Trophoblast cell (in vitro differentiated cells and primary cell): ENCODE results near the gene COA5.
A peak's percentile ranks its signal among the peaks of the same experiment; 100 is the strongest.

ENCODE experiments used
- DNase-seq, 2 donors: peaks; one replicate each; pipeline ENCODE4 v3.0.0-alpha.2; 2016
- H2AFZ ChIP-seq: 2 replicates; pipeline ENCODE4 v1.6.1; 2013; ENCODE audit warnings: low read length, moderate library complexity, mild to moderate bottlenecking; ENCODE audit not compliant: insufficient read depth, poor library complexity
- H2AK5ac ChIP-seq: 2 replicates; pipeline ENCODE4 v1.6.1; 2013; ENCODE audit warnings: mild to moderate bottlenecking, low read length
- H2BK120ac ChIP-seq: 2 replicates; pipeline ENCODE4 v1.6.1; 2013; ENCODE audit warnings: low read length, mild to moderate bottlenecking, moderate library complexity; ENCODE audit not compliant: insufficient read depth, poor library complexity
- H2BK12ac ChIP-seq: 2 replicates; pipeline ENCODE4 v1.6.1; 2013; ENCODE audit warnings: mild to moderate bottlenecking, low read length, moderate library complexity
- H2BK5ac ChIP-seq: 2 replicates; pipeline ENCODE4 v1.6.1; 2013; ENCODE audit warnings: low read length, low read depth, moderate library complexity, mild to moderate bottlenecking; ENCODE audit not compliant: poor library complexity
- H3K14ac ChIP-seq: 2 replicates; pipeline ENCODE4 v1.6.1; 2013; ENCODE audit warnings: mild to moderate bottlenecking, low read length
- H3K18ac ChIP-seq: 2 replicates; pipeline ENCODE4 v1.6.1; 2013; ENCODE audit warnings: mild to moderate bottlenecking, low read length
- H3K23ac ChIP-seq: 2 replicates; pipeline ENCODE4 v1.6.1; 2013; ENCODE audit warnings: low read length
- H3K27ac ChIP-seq: 2 replicates; pipeline ENCODE4 v1.5.1; 2013; ENCODE audit warnings: low read depth, mild to moderate bottlenecking, inconsistent platforms, low read length, moderate library complexity
- H3K27me3 ChIP-seq: 2 replicates; pipeline ENCODE4 v1.6.1; 2013; ENCODE audit warnings: inconsistent platforms, mild to moderate bottlenecking, low read length, moderate library complexity; ENCODE audit not compliant: insufficient read depth
- H3K36me3 ChIP-seq, 2 experiments: 1 replicate in 1 of 2; 2 replicates in 1 of 2; pipeline ENCODE4 v1.6.1; 2013; ENCODE audit warnings: low read length in 2 of 2, mild to moderate bottlenecking in 2 of 2, moderate library complexity in 1 of 2; ENCODE audit not compliant: insufficient read depth in 2 of 2, control insufficient read depth in 1 of 2
- H3K4ac ChIP-seq: 2 replicates; pipeline ENCODE4 v1.6.1; 2013; ENCODE audit warnings: low read depth, mild to moderate bottlenecking, low read length, moderate library complexity
- H3K4me1 ChIP-seq, 2 experiments: 1 replicate in 1 of 2; 2 replicates in 1 of 2; pipeline ENCODE4 v1.6.1; 2013; ENCODE audit warnings: low read length in 2 of 2, mild to moderate bottlenecking in 2 of 2, moderate library complexity in 1 of 2; ENCODE audit not compliant: insufficient read depth in 2 of 2, control insufficient read depth in 1 of 2
- H3K4me2 ChIP-seq: 2 replicates; pipeline ENCODE4 v1.6.1; 2013; ENCODE audit warnings: inconsistent platforms, mild to moderate bottlenecking, low read length, moderate library complexity
- H3K4me3 ChIP-seq: 2 replicates; pipeline ENCODE4 v1.5.1; 2013; ENCODE audit warnings: mild to moderate bottlenecking, low read depth, low read length, inconsistent platforms
- H3K79me1 ChIP-seq: one replicate; pipeline ENCODE4 v1.6.1; 2013; ENCODE audit warnings: low read length
- H3K79me2 ChIP-seq: 2 replicates; pipeline ENCODE4 v1.6.1; 2013; ENCODE audit warnings: low read length, mild to moderate bottlenecking; ENCODE audit not compliant: control insufficient read depth, insufficient read depth, poor library complexity
- H3K9ac ChIP-seq: 2 replicates; pipeline ENCODE4 v1.6.1; 2013; ENCODE audit warnings: mild to moderate bottlenecking, low read length
- H3K9me3 ChIP-seq: 2 replicates; pipeline ENCODE4 v1.6.1; 2013; ENCODE audit warnings: low read depth, mild to moderate bottlenecking, control low read depth, inconsistent platforms, low read length; ENCODE audit not compliant: insufficient read depth
- H4K12ac ChIP-seq: 2 replicates; pipeline ENCODE4 v1.6.1; 2013; ENCODE audit warnings: low read depth, mild to moderate bottlenecking, low read length, moderate library complexity
- H4K8ac ChIP-seq: 2 replicates; pipeline ENCODE4 v1.6.1; 2013; ENCODE audit warnings: low read depth, mild to moderate bottlenecking, low read length, moderate library complexity
- H4K91ac ChIP-seq: one replicate; pipeline ENCODE4 v1.6.1; 2013; ENCODE audit warnings: low read depth, mild to moderate bottlenecking, low read length, moderate library complexity
- WGBS: extraction: QIAGEN DNeasy Blood & Tissue Kit; methylation state at CpG from one replicate; pipeline ENCODE4 v1.1.7; 2013; ENCODE audit warnings: missing lambda C conversion rate; ENCODE audit not compliant: insufficient read length, insufficient coverage; ENCODE audit errors: extremely low coverage; 5-methylcytosine and 5-hydroxymethylcytosine counted together

Gene COA5

GRCh38 chr2:98608962-98609604 is 771 bp upstream of the COA5 start:
- peak overlapping the region; percentile 94 for H3K14ac ChIP-seq
- peaks cover 7 to 9% of the 10 kb centered on the region in 2 experiments for H3K4me1 ChIP-seq
- H3K9me3 ChIP-seq = no peaks in the 10 kb centered on the region
- peak overlapping the region; percentile 68 for H2BK5ac ChIP-seq
- H3K4me3 ChIP-seq = peak overlapping the region; percentile 95
- peak overlapping the region; percentile 92 for H4K91ac ChIP-seq
- peak overlapping the region; percentile 99 for H3K4ac ChIP-seq
- H2BK12ac ChIP-seq = no peak overlapping the region
- H3K23ac ChIP-seq = no peak overlapping the region
- peak; percentile 18 to 38 for DNase-seq
- H4K12ac ChIP-seq = peak overlapping the region; percentile 89
- no peaks in the 10 kb centered on the region for H3K27me3 ChIP-seq
- peak overlapping the region; percentile 84 for H2AFZ ChIP-seq
- peaks cover 15% of the 10 kb centered on the region for H3K79me2 ChIP-seq
- peak overlapping the region; percentile 99 for H3K9ac ChIP-seq
- WGBS = no CpG with 5 or more reads among the region's 29 CpGs
- peak overlapping the region; percentile 100 for H4K8ac ChIP-seq
- H3K4me2 ChIP-seq = peak overlapping the region; percentile 84
- peaks cover 12 to 21% of the 10 kb centered on the region in 2 experiments for H3K36me3 ChIP-seq
- peak overlapping the region; percentile 72 for H2AK5ac ChIP-seq
- peak overlapping the region; percentile 62 for H2BK120ac ChIP-seq
- H3K18ac ChIP-seq = peak overlapping the region; percentile 79
- peaks cover 13% of the 10 kb centered on the region for H3K79me1 ChIP-seq
- peak overlapping the region; percentile 90 for H3K27ac ChIP-seq

- Histone ChIP-seq H2AK5ac (no peak overlapping the region), H3K36me3 (peaks cover 10 to 14% of the 10 kb centered on the region in 2 experiments), H3K27ac (peak overlapping the region; percentile 90), H3K4ac (peak overlapping the region; percentile 30), H3K18ac (peak overlapping the region; percentile 56), H3K79me2 (peaks cover 15% of the 10 kb centered on the region), H2BK120ac (no peak overlapping the region), H4K8ac (peak overlapping the region; percentile 100), H3K4me1 (peaks cover 7 to 9% of the 10 kb centered on the region in 2 experiments), H3K9me3 (no peaks in the 10 kb centered on the region), H2AFZ (no peak overlapping the region), H3K4me2 (peak overlapping the region; percentile 79), H2BK5ac (no peak overlapping the region), H3K14ac (peak overlapping the region; percentile 82), H2BK12ac (no peak overlapping the region), H3K27me3 (no peaks in the 10 kb centered on the region), H4K12ac (peak overlapping the region; percentile 70), H4K91ac (peak overlapping the region; percentile 68), H3K23ac (no peak overlapping the region), H3K9ac (peak overlapping the region; percentile 95), H3K4me3 (peak overlapping the region; percentile 95), H3K79me1 (peaks cover 13% of the 10 kb centered on the region)
- WGBS = no CpG with 5 or more reads among the region's 7 CpGs
- DNase-seq = peak in 1 of 2 donors; percentile 24
Measured at GRCh38 chr2:98607741-98608115, 584 bp downstream of the COA5 start.

- no peak overlapping the region for H2AK5ac ChIP-seq
- H2BK5ac ChIP-seq = no peak overlapping the region
- H3K79me2 ChIP-seq = peaks cover 15% of the 10 kb centered on the region
- peaks cover 9 to 10% of the 10 kb centered on the region in 2 experiments for H3K36me3 ChIP-seq
- no CpG with 5 or more reads among the region's 6 CpGs for WGBS
- no peak overlapping the region for H3K23ac ChIP-seq
- H3K4me2 ChIP-seq = peak overlapping the region; percentile 79
- no peak overlapping the region for H4K12ac ChIP-seq
- no peak overlapping the region for H2BK120ac ChIP-seq
- DNase-seq = no peak
- no peak overlapping the region for H2AFZ ChIP-seq
- H3K4ac ChIP-seq = no peak overlapping the region
- no peaks in the 10 kb centered on the region for H3K27me3 ChIP-seq
- H4K91ac ChIP-seq = no peak overlapping the region
- H3K4me3 ChIP-seq = no peak overlapping the region
- no peak overlapping the region for H2BK12ac ChIP-seq
- H3K9me3 ChIP-seq = no peaks in the 10 kb centered on the region
- H3K79me1 ChIP-seq = peaks cover 13% of the 10 kb centered on the region
- no peak overlapping the region for H3K14ac ChIP-seq
- no peak overlapping the region for H3K9ac ChIP-seq
- no peak overlapping the region for H3K27ac ChIP-seq
- H3K18ac ChIP-seq = no peak overlapping the region
- H3K4me1 ChIP-seq = peaks cover 7 to 9% of the 10 kb centered on the region in 2 experiments
- no peak overlapping the region for H4K8ac ChIP-seq
Measured at GRCh38 chr2:98607104-98607503, 1.2 kb downstream of the COA5 start.

- H2AFZ ChIP-seq = no peak overlapping the region
- no peak overlapping the region for H3K27ac ChIP-seq
- H2BK120ac ChIP-seq = no peak overlapping the region
- no peak overlapping the region for H3K4me2 ChIP-seq
- no peak overlapping the region for H2BK5ac ChIP-seq
- H4K91ac ChIP-seq = no peak overlapping the region
- peaks cover 7 to 8% of the 10 kb centered on the region in 2 experiments for H3K36me3 ChIP-seq
- no peak overlapping the region for H3K4me3 ChIP-seq
- no peak overlapping the region for H3K18ac ChIP-seq
- H3K4ac ChIP-seq = no peak overlapping the region
- no peak overlapping the region for H3K9ac ChIP-seq
- no peak overlapping the region for H2BK12ac ChIP-seq
- H3K9me3 ChIP-seq = no peaks in the 10 kb centered on the region
- H3K4me1 ChIP-seq = peaks cover 7 to 9% of the 10 kb centered on the region in 2 experiments
- no peak overlapping the region for H4K8ac ChIP-seq
- no peak overlapping the region for H3K23ac ChIP-seq
- no peak overlapping the region for H2AK5ac ChIP-seq
- WGBS = no CpG with 5 or more reads among the region's 7 CpGs
- DNase-seq = no peak
- peaks cover 15% of the 10 kb centered on the region for H3K79me2 ChIP-seq
- H3K27me3 ChIP-seq = no peaks in the 10 kb centered on the region
- H3K79me1 ChIP-seq = peaks cover 13% of the 10 kb centered on the region
- H3K14ac ChIP-seq = no peak overlapping the region
- H4K12ac ChIP-seq = no peak overlapping the region
Measured at GRCh38 chr2:98606431-98606830, 1.9 kb downstream of the COA5 start.
